ENCODE measurements around the gene GPR62. TPM values are rescaled to one million over a fixed set of nuclear protein-coding genes. Genes with fewer than 3 reads are reported as not detected.
A peak's percentile ranks its signal among the peaks of the same experiment; 100 is the strongest.
"Not testable (repeated sequence)": the region's sequence is repeated elsewhere in the genome, so short reads cannot be mapped to it uniquely, and the experiment has no call there.

The GPR62 gene
- total RNA-seq, 2 donors from 2014 or later, result not detected

GRCh38 chr3:51982352-51982837, 27.2 kb downstream of the GPR62 start:
- ATAC-seq (replicated peaks), result peak; percentile 56

GRCh38 chr3:51982838-51983577, 27.8 kb downstream of the GPR62 start, which contains the start of gene ACY1:
TSS of gene ACY1 (plus strand) at chr3:51983535. CDS start at chr3:51984065, 530 bp downstream.
- peaks cover 10% of the 10 kb centered on the region for H3K36me3 Mint-ChIP-seq (ENCODE audit: low read depth)
- peak within 1 kb of the TSS; percentile 79 for H3K27ac Mint-ChIP-seq
- peak within 1 kb of the TSS; percentile 90 for H3K4me3 Mint-ChIP-seq
- peaks cover 3% of the 10 kb centered on the region for H3K4me1 Mint-ChIP-seq
- peak; percentile 89 for ATAC-seq (replicated peaks)
- H3K27me3 Mint-ChIP-seq, result no peaks in the 10 kb centered on the region
- H3K9me3 Mint-ChIP-seq, result no peaks in the 10 kb centered on the region

More at GRCh38 chr3:51982352-51982837, 27.2 kb downstream of the GPR62 start:
- H3K27ac Mint-ChIP-seq, result peak overlapping the region; percentile 79
- H3K9me3 Mint-ChIP-seq, result no peaks in the 10 kb centered on the region
- no peaks in the 10 kb centered on the region for H3K27me3 Mint-ChIP-seq
- peaks cover 10% of the 10 kb centered on the region for H3K36me3 Mint-ChIP-seq (ENCODE audit: low read depth)
- H3K4me1 Mint-ChIP-seq, result peaks cover 4% of the 10 kb centered on the region
- peak overlapping the region; percentile 90 for H3K4me3 Mint-ChIP-seq

DNA sequence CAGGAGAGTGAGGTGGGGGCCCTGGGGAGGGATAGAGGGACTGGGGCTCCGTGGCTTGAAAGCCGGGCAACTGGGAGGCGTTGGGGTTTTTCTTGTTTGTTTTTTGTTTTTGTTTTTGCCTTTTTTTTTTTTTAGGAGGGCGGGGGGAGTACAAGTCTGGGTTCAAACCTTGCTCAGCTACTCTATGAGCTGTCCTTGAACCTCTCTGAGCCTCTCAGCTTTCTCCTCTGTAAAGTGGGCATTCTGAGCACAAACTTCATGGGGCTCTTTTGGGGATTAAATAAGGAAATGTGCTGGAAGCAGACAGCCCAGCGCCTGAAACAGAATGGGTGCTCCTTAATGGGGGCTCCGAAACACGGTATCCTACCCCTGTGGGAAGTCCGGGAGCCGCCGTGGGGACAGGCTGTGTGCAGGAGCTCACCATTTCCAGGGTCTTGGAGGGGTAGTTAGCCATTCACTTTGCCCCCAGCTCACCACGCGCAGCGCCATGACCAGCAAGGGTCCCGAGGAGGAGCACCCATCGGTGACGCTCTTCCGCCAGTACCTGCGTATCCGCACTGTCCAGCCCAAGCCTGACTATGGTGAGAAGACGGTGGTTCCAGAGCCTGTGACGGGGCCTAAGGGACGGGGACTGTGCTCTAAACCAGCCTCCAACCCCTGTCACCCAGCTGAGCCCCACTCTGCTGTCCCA, 28.5 kb downstream of the GPR62 start:
- H3K27ac Mint-ChIP-seq, result peak overlapping the region; percentile 79
- H3K9me3 Mint-ChIP-seq, result no peaks in the 10 kb centered on the region
- H3K36me3 Mint-ChIP-seq (ENCODE audit: low read depth), result peaks cover 10% of the 10 kb centered on the region
- peak overlapping the region; percentile 90 for H3K4me3 Mint-ChIP-seq
- ATAC-seq (replicated peaks), result no peak
- no peaks in the 10 kb centered on the region for H3K27me3 Mint-ChIP-seq
- H3K4me1 Mint-ChIP-seq, result peaks cover 6% of the 10 kb centered on the region

GRCh38 chr3:51984269-51984647, 29.1 kb downstream of the GPR62 start:
- peak overlapping the region; percentile 90 for H3K4me3 Mint-ChIP-seq
- H3K27ac Mint-ChIP-seq, result peak overlapping the region; percentile 79
- peaks cover 10% of the 10 kb centered on the region for H3K36me3 Mint-ChIP-seq (ENCODE audit: low read depth)
- ATAC-seq (replicated peaks), result no peak
- H3K4me1 Mint-ChIP-seq, result peaks cover 10% of the 10 kb centered on the region
- H3K27me3 Mint-ChIP-seq, result no peaks in the 10 kb centered on the region
- H3K9me3 Mint-ChIP-seq, result no peaks in the 10 kb centered on the region

DNA sequence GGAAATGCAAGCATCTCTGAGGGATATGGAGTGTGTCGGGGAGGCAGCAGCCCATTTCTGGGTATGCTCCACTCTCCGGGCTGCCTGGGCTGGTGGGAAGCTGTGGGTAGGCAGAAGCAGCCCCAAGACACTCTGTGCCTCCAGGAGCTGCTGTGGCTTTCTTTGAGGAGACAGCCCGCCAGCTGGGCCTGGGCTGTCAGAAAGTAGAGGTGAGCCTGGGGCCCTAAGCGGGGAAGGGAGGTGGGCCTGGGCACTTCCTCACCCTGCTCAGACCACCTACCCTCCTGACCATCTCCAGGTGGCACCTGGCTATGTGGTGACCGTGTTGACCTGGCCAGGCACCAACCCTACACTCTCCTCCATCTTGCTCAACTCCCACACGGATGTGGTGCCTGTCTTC, 29.9 kb downstream of the GPR62 start:
- Mint-ChIP-seq H3K9me3 (no peaks in the 10 kb centered on the region), H3K4me1 (peaks cover 10% of the 10 kb centered on the region), H3K36me3 (ENCODE audit: low read depth) (peaks cover 10% of the 10 kb centered on the region), H3K27ac (peak overlapping the region; percentile 25), H3K27me3 (no peaks in the 10 kb centered on the region), H3K4me3 (peak overlapping the region; percentile 21)
- no peak for ATAC-seq (replicated peaks)

GRCh38 chr3:51986010-51986947, 31.1 kb downstream of the GPR62 start:
- peak overlapping the region; percentile 46 for H3K27ac Mint-ChIP-seq
- ATAC-seq (replicated peaks), result no peak
- no peak overlapping the region for H3K4me3 Mint-ChIP-seq
- peaks cover 13% of the 10 kb centered on the region for H3K36me3 Mint-ChIP-seq (ENCODE audit: low read depth)
- no peaks in the 10 kb centered on the region for H3K9me3 Mint-ChIP-seq
- peaks cover 10% of the 10 kb centered on the region for H3K4me1 Mint-ChIP-seq
- no peaks in the 10 kb centered on the region for H3K27me3 Mint-ChIP-seq

DNA sequence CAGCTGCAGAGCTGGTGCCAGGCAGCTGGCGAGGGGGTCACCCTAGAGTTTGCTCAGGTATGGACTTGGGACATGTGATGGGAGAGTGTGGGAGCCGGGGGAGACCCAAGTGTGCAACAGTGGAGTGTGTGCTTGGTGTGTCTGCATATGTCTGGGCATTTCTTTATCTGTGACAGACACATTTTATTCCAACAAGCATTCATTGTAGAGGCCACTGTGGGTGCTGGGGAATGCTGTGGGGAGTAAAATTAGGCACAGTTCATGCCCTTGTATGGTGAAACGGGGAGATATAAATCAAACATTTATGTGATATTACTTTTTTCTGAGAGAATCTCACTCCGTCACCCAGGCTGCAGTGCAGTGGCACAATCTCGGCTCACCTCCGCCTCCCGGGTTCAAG, 32.4 kb downstream of the GPR62 start:
- H3K9me3 Mint-ChIP-seq, result no peaks in the 10 kb centered on the region
- H3K4me1 Mint-ChIP-seq, result peaks cover 9% of the 10 kb centered on the region
- H3K27ac Mint-ChIP-seq, result peak overlapping the region; percentile 46

DNA sequence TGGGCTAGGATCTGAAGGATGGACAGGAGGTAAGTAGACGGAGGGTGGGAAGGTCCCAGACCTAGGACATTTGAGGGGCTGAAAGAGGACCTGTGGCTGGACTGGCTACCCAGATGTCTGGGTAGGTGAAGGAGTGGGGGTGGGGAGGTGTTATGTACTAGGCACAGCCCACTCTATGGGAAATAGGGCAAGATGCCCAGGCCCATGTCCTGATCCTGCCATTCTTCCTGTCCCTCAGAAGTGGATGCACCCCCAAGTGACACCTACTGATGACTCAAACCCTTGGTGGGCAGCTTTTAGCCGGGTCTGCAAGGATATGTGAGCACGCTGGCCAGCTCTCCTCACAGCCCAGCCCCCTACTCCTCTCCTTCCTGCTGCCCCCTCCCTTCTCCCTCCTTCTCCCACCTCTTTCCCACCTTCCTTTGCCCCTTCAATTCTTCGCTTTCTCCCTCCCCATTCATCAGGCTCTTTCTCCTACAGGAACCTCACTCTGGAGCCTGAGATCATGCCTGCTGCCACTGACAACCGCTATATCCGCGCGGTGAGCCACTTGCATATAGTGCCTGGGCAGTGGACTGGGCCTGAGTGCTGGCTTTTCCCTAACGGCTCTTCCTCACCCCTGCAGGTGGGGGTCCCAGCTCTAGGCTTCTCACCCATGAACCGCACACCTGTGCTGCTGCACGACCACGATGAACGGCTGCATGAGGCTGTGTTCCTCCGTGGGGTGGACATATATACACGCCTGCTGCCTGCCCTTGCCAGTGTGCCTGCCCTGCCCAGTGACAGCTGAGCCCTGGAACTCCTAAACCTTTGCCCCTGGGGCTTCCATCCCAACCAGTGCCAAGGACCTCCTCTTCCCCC, 33.3 kb downstream of the GPR62 start:
- Mint-ChIP-seq H3K4me3 (no peak overlapping the region), H3K36me3 (ENCODE audit: low read depth) (peaks cover 26% of the 10 kb centered on the region), H3K9me3 (no peaks in the 10 kb centered on the region), H3K27me3 (no peaks in the 10 kb centered on the region), H3K27ac (peak overlapping the region; percentile 82), H3K4me1 (peaks cover 10% of the 10 kb centered on the region)
- no peak for ATAC-seq (replicated peaks)

More for the DNA sequence above, 32.4 kb downstream of the GPR62 start:
- Mint-ChIP-seq H3K36me3 (ENCODE audit: low read depth) (peaks cover 21% of the 10 kb centered on the region), H3K4me3 (no peak overlapping the region), H3K27me3 (no peaks in the 10 kb centered on the region)
- ATAC-seq (replicated peaks), result no peak

GRCh38 chr3:51990501-51990971, 35.4 kb downstream of the GPR62 start:
- H3K27me3 Mint-ChIP-seq; H3K4me3 Mint-ChIP-seq; ATAC-seq (replicated peaks); H3K27ac Mint-ChIP-seq; H3K9me3 Mint-ChIP-seq: not testable (repeated sequence)
- Mint-ChIP-seq H3K36me3 (ENCODE audit: low read depth) (peaks cover 46% of the 10 kb centered on the region), H3K4me1 (peaks cover 15% of the 10 kb centered on the region)

- H3K4me3 Mint-ChIP-seq, result peak overlapping the region; percentile 97
- H3K27ac Mint-ChIP-seq, result peak overlapping the region; percentile 100
- H3K27me3 Mint-ChIP-seq, result no peaks in the 10 kb centered on the region
- ATAC-seq (replicated peaks), result no peak
- H3K9me3 Mint-ChIP-seq, result no peaks in the 10 kb centered on the region
- peaks cover 51% of the 10 kb centered on the region for H3K36me3 Mint-ChIP-seq (ENCODE audit: low read depth)
- peaks cover 18% of the 10 kb centered on the region for H3K4me1 Mint-ChIP-seq
Observed at GRCh38 chr3:51992017-51992682, 37.0 kb downstream of the GPR62 start.

DNA sequence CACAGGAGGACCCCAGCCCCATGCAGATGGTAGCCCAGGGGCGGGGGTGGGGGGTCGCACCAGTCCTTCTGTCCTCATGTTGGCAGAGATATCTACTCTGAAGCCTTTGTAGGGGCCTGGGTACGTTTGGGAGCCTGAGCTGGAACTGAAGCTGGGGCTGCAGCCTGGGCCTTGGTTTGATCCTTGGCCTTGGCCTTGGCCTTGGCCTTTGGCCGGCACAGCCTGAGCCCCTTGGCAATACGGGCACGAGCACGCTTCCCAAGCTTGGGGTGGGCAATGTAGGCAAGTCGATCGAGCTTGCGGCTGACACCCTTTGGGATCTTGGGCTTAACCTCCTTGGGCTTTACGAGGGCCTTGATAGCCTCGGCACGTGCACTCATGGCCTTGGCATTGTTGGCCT, 38.5 kb downstream of the GPR62 start:
- peaks cover 16% of the 10 kb centered on the region for H3K4me1 Mint-ChIP-seq
- H3K4me3 Mint-ChIP-seq, result peak overlapping the region; percentile 97
- not testable (repeated sequence) for H3K9me3 Mint-ChIP-seq; H3K27me3 Mint-ChIP-seq; ATAC-seq (replicated peaks)
- peak overlapping the region; percentile 100 for H3K27ac Mint-ChIP-seq
- H3K36me3 Mint-ChIP-seq (ENCODE audit: low read depth), result peaks cover 51% of the 10 kb centered on the region

GRCh38 chr3:51994530-51994929, 39.3 kb downstream of the GPR62 start:
- H3K36me3 Mint-ChIP-seq (ENCODE audit: low read depth), result peaks cover 51% of the 10 kb centered on the region
- H3K4me3 Mint-ChIP-seq, result peak overlapping the region; percentile 97
- H3K9me3 Mint-ChIP-seq, result no peaks in the 10 kb centered on the region
- no peaks in the 10 kb centered on the region for H3K27me3 Mint-ChIP-seq
- H3K27ac Mint-ChIP-seq, result peak overlapping the region; percentile 100
- no peak for ATAC-seq (replicated peaks)
- H3K4me1 Mint-ChIP-seq, result peaks cover 11% of the 10 kb centered on the region

All from activated T-helper 17 cell treated with anti-CD3 and anti-CD28 coated beads, Interleukin-2, amount 50 U/mL, for 72 hours (primary cell).